Stimulated activated CD4-positive, alpha-beta T cell treated with anti-CD3 and anti-CD28 coated beads, Interleukin-12 subunit alpha, Interleukin-12 subunit beta, amount 100 ng/mL, for 4 hours (primary cell): Measurements from ENCODE around the gene YARS1.
"Not testable (repeated sequence)": the region's sequence is repeated elsewhere in the genome, so short reads cannot be mapped to it uniquely, and the experiment has no call there.

Source experiments
- DNase-seq: peaks from one replicate; pipeline ENCODE4 v3.0.0-alpha.2; 2020

The YARS1 gene

GRCh38 chr1:32816676-32817158, 441 bp downstream of the YARS1 start:
- no peak for DNase-seq

DNA sequence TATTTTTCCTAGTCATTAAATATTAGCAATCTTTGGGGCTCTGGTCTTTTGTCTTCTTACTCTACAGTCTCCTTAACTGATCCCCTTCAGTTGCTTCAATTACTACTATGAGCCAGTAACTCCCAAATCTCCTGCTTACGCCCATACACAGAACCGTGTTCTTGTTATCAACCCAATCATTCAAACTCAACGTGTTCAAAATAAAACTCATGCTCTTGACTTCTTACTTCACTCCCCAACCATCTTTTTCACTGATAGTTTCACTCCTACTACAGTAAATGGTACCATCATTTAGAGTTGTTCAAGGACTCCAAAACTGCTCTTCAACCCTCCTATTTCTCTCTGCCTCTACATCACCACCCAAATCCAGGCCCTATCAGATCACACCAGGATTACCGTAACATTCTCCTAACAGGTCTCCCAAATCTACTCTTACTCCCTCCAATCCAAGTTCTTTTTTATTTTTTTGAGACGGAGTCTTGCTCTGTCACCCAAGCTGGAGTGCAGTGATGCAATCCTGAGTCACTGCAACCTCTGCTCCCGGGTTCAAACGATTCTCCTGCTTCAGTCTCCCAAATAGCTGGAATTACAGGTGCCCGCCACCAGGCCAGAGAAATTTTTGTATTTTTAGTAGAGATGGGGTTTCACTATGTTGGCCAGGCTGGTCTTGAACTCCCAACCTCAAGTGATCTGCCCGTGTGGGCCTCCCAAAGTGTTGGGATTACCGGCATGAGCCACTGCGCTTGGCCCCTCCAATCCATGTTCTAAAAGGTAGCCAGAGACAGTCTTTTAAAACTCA, 3.0 kb downstream of the YARS1 start:
- no peak for DNase-seq

GRCh38 chr1:32811917-32812316, 5.2 kb downstream of the YARS1 start:
- no peak for DNase-seq

- no peak for DNase-seq
Measured at GRCh38 chr1:32811265-32811664, 5.9 kb downstream of the YARS1 start.

DNA sequence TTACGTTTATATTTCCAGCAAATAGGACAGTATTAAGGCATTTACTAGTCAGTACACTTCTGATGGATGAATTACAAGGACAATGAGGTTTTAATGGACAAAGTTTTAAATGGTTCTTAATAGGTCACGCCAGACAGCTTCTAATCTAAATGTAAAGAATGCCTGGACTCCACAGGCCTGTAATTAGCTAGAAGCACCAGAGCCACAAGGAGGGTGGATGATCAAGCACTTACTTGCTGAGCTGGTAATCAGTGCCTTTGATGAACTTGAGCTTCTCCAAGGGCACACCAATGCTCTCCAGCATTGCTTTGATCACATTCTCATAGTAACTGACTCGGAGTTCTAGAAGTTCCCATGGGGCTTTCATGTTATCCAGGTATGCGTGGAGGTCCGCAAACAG, 6.8 kb downstream of the YARS1 start:
- no peak for DNase-seq

- DNase-seq = no peak
Measured at GRCh38 chr1:32808580-32808979, 8.6 kb downstream of the YARS1 start.

DNA sequence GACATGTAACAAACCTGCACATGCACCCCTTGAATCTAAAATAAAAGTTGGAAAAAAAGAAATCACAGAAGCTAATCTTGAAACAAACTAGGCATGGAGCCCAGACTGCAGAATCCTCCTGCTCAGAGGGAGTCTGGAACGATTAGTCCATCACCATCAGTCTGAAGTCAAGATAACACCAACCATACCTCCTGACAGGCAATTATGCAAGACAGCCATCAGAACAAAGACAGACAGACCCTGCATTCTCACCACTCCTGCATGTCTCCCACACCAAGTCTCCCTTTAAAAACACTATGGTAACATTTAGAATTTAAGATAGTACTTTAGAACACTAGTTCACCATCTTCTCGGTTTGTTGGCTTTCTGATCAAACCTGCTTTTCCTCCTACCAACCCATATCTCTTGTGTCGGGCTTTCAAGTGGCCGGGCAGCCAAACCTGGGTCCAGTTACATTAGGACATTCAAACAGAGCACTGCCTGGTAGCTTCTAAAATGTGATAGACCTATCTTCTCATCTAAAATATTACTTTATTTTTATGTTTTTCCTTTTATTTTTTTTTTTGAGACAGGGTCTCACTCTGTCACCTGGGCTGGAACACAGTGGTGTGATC, 10.1 kb downstream of the YARS1 start:
- no peak for DNase-seq

GRCh38 chr1:32806290-32806689, 10.9 kb downstream of the YARS1 start:
- DNase-seq = no peak

- DNase-seq = not testable (repeated sequence)
Measured at GRCh38 chr1:32804460-32804859, 12.7 kb downstream of the YARS1 start.

GRCh38 chr1:32801096-32801715, 16.0 kb downstream of the YARS1 start:
- no peak for DNase-seq

- DNase-seq = no peak
Measured at GRCh38 chr1:32798679-32799416, 18.3 kb downstream of the YARS1 start.

- DNase-seq = no peak
Measured at GRCh38 chr1:32798191-32798590, 19.0 kb downstream of the YARS1 start.

- no peak for DNase-seq
Measured at GRCh38 chr1:32797456-32797855, 19.7 kb downstream of the YARS1 start.

DNA sequence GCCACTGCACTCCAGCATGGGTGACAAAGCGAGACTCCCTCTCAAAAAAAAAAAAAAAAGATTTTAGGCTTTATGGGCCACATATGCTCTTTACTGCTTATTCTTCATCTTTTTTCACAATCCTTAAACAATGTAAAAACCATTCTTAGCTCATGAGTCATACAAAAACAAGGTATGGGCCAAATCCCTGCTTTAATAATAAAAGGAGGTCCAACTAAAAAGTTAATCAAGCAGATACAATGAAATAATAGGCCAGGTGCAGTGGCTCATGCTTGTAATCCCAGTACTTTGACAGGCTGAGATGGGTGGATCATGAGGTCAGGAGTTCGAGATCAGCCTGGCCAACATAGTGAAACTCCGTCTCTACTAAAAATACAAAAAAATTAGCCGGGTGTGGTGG, 21.4 kb downstream of the YARS1 start:
- DNase-seq = not testable (repeated sequence)

GRCh38 chr1:32791881-32792280, 25.3 kb downstream of the YARS1 start:
- DNase-seq = no peak

- not testable (repeated sequence) for DNase-seq
Measured at GRCh38 chr1:32789356-32789755, 27.8 kb downstream of the YARS1 start.

DNA sequence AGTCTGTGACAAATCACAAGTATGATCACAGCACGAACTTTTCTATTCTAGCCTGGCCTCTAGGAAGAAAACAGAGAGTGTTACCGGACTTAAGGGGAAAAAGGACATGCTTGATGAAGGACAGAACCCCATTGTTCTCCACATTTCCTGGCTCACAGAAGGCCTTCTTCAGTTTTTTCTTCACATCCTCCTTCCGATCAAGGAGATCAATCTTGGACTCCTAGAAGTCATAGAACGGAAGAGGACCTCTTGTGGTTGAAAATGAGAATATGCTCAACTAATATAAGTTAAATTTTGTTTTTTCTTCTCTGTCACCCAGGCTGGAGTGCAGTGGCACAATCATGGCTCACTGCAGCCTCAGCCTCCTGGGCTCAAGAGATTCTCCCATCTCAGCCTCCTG, 30.3 kb downstream of the YARS1 start:
- DNase-seq = no peak

DNA sequence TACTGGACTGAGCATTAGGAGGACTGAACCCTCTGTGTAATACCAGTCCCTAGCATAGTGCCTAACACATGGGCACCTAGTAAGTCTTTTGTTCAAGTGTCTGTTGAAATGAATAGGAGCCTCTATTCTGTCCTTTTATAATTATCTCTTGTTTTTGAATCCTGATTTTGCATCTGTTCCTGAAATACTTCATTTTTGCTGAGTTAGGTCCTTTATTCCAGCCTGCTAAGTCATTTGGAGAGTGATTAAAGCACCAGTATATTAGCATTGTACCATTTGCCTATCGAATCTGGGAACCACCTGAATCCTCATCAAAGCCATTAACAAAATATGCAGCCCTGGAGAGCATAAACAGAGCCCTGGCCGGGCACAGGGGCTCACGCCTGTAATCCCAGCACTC, 32.3 kb downstream of the YARS1 start:
- DNase-seq = no peak

DNA sequence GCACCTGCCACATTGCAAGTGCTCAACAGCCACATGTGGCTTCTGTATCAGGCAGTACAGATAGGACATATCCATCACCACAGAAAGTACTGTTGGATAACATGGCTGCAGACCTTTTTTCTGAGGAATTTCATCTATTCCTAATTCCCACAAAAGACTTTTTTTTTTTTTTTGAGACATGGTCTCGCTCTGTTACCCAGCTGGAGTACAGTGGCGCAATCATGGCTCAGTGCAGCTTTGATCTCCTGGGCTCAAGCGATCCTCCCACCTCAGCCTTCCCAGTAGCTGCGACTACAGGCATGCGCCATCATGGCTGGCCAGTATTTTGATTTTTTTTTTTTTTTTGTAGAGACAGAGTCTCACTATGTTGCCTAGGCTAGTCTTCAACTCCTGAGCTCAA, 33.3 kb downstream of the YARS1 start:
- DNase-seq = no peak

GRCh38 chr1:32782086-32782485, 35.1 kb downstream of the YARS1 start:
- DNase-seq = no peak

DNA sequence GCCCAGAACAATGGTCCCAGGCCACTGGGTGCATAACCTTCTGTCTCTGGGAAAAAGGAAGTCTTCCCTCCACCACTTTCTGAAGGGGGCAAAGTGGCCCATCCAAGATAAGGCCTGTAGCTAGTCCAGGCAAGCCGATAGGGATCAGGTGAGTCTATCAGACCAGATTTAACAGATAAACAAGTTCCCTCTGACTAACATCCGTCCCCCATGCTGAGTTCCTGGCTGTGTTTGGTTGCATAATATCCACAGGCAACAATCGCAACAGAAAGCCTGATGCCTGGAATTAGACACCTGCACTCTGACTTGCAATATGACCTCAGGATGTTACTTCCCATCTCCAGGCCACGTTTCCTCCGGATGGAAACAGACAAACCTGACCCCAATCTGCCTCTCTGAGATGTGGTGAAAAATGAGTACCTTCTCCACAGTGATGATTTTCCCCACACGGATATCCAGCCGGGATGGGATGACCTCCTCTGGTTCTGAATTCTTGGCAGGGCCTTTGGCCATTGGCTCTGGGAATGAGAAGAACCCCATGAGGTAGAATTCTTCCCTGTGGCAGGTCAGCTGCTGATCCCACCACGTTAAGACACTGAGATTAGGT, 36.4 kb downstream of the YARS1 start:
- no peak for DNase-seq

GRCh38 chr1:32780005-32780404, 37.2 kb downstream of the YARS1 start:
- DNase-seq = no peak

- DNase-seq = no peak
Measured at GRCh38 chr1:32779242-32779641, 37.9 kb downstream of the YARS1 start.
